SK-N-MC (cell line): Measurements from ENCODE around the gene NINL.

ENCODE experiments used
- DNase-seq: peaks from one replicate; pipeline ENCODE4 v3.0.0-alpha.2; 2011; ENCODE audit warnings: low read depth, low spot score
- H3K27ac ChIP-seq: fragments of 200-600 bp; sonication (generic); 2 replicates; pipeline ENCODE4 v1.5.1; 2016; ENCODE audit warnings: mixed run types
- H3K36me3 ChIP-seq: fragments of 200-600 bp; sonication (generic); 2 replicates; pipeline ENCODE4 v1.6.1; 2017; ENCODE audit warnings: antibody characterized with exemption, low read length, mixed read lengths; ENCODE audit not compliant: insufficient read depth
- H3K4me3 ChIP-seq: fragments of 200-600 bp; sonication (generic); 2 replicates; pipeline ENCODE4 v1.5.1; 2016
- H3K9ac ChIP-seq: fragments of 200-600 bp; sonication (generic); 2 replicates; pipeline ENCODE4 v1.8.0; 2017; ENCODE audit warnings: mixed run types, mixed read lengths; ENCODE audit not compliant: insufficient read length
- H3K9me3 ChIP-seq: fragments of 200-600 bp; sonication (generic); 2 replicates; pipeline ENCODE4 v1.6.1; 2017; ENCODE audit warnings: low read depth, mild to moderate bottlenecking, antibody characterized with exemption, low read length, moderate library complexity, mixed read lengths
- EZH2 ChIP-seq: fragments of 200-600 bp; sonication (generic); IDR thresholded peaks from one replicate; pipeline ENCODE4 v1.6.1; 2017; ENCODE audit warnings: antibody characterized with exemption
- FOXP2 ChIP-seq: optimal IDR thresholded peaks from 2 replicates; pipeline ENCODE3; 2011; ENCODE audit warnings: mild to moderate bottlenecking, moderate library complexity; ENCODE audit not compliant: insufficient read depth; ENCODE audit errors: extremely low read length, control extremely low read depth
- POLR2AphosphoS5 ChIP-seq: IDR thresholded peaks from 2 replicates; pipeline ENCODE4 v1.6.1; 2012; ENCODE audit warnings: mild to moderate bottlenecking, low read depth, low read length, borderline replicate concordance

Gene NINL

GRCh38 chr20:25533920-25534700 is 51.2 kb downstream of the NINL start:
- no peak overlapping the region for H3K4me3 ChIP-seq
- no peak overlapping the region for H3K9ac ChIP-seq
- no peak for DNase-seq
- peaks cover 5% of the 10 kb centered on the region; the same call in 1 of the 2 replicates for H3K36me3 ChIP-seq
- TF ChIP-seq POLR2AphosphoS5 (no peak), EZH2 (no peak), FOXP2 (no peak)
- H3K27ac ChIP-seq, result no peak overlapping the region
- no peaks in the 10 kb centered on the region for H3K9me3 ChIP-seq

DNA sequence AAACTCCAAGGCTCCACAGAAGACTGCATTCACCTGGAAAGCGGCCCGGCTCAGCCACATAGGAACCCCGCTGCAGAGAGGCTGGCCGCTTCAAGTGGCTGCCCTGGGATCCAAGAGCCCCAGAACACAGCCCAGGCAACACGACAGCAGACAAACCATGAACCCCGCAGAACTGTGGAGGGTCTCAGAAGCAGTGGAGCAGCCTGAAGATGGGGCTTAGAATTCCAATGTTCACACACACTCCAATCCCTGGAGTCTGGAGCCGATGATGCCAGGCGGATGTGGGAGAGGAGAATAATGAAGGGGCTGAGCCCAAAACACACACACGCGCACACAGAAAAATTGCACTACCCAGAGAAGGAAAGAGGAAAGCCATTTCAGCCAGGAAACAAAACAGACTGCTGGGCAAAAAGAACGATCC is 52.4 kb downstream of the NINL start:
- no peak overlapping the region for H3K4me3 ChIP-seq
- no peak overlapping the region for H3K27ac ChIP-seq
- DNase-seq, result no peak
- H3K9ac ChIP-seq, result no peak overlapping the region
- H3K36me3 ChIP-seq, result peaks cover 5% of the 10 kb centered on the region; the same call in 1 of the 2 replicates
- TF ChIP-seq EZH2 (no peak), POLR2AphosphoS5 (no peak), FOXP2 (no peak)
- no peaks in the 10 kb centered on the region for H3K9me3 ChIP-seq

- Histone ChIP-seq H3K9ac (no peak overlapping the region), H3K27ac (no peak overlapping the region), H3K4me3 (no peak overlapping the region), H3K9me3 (no peaks in the 10 kb centered on the region), H3K36me3 (0 out of 2 replicates have a peak, but pooled peaks cover 5% of the 10 kb centered on the region)
- TF ChIP-seq POLR2AphosphoS5 (no peak), FOXP2 (no peak), EZH2 (no peak)
- DNase-seq, result no peak
Measured at GRCh38 chr20:25532015-25532751, 53.1 kb downstream of the NINL start.

DNA sequence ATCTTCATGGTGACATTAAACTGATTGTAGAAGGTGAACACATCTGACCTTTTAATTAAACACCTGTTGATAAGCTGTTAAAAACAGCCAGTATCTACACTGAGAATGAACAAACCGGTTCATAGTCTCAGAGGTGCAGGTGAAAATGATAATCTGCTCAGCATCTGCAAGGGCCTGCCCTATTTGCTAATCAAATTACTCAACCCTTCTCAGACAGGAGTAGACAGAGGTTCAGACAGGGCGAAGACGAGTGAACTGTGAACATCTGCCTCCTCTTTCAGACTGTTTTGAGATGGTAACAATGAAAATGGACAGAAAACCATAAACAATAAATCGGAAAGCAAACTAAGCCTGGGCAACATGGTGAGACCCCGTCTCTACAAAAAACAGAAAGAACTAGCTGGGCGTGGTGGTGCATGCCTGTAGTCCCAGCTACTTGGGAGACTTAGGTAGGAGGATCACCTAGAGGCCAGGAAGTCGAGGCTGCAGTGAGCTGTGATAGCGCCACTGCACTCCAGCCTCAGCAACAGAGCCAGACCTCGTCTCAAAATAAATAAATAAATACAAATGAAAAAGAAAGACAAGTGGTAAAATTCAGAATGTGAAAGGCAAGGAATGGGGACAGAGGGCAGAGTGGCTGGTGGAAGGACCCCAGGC is 55.9 kb downstream of the NINL start:
- no peaks in the 10 kb centered on the region for H3K9me3 ChIP-seq
- no peak for TF ChIP-seq POLR2AphosphoS5
- no peak for TF ChIP-seq EZH2
- TF ChIP-seq FOXP2, result no peak
- no peak overlapping the region for H3K27ac ChIP-seq
- H3K36me3 ChIP-seq, result peaks cover 23% of the 10 kb centered on the region
- H3K4me3 ChIP-seq, result no peak overlapping the region
- DNase-seq, result no peak
- H3K9ac ChIP-seq, result no peak overlapping the region

DNA sequence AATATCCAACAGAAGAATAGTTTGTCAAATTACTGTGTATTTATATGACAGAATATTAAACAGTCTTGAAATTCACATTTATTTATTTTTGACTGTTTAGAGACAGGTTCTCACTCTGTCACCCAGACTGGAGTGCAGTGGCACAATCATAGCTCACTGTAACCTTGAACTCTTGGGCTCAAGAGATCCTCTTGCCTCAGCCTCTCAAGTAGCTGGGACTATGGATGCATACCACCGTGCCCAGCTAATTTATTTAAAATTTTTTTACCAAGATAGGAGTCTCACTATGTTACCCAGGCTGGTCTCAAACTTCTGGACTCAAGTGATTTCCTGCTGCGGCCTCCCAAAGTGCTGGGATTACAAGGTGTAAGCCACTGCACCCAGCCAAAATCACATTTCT is 57.4 kb downstream of the NINL start:
- Histone ChIP-seq H3K4me3 (no peak overlapping the region), H3K9me3 (no peaks in the 10 kb centered on the region), H3K9ac (no peak overlapping the region), H3K27ac (no peak overlapping the region), H3K36me3 (peaks cover 34% of the 10 kb centered on the region)
- TF ChIP-seq EZH2, result no peak
- no peak for TF ChIP-seq FOXP2
- TF ChIP-seq POLR2AphosphoS5, result no peak
- no peak for DNase-seq

DNA sequence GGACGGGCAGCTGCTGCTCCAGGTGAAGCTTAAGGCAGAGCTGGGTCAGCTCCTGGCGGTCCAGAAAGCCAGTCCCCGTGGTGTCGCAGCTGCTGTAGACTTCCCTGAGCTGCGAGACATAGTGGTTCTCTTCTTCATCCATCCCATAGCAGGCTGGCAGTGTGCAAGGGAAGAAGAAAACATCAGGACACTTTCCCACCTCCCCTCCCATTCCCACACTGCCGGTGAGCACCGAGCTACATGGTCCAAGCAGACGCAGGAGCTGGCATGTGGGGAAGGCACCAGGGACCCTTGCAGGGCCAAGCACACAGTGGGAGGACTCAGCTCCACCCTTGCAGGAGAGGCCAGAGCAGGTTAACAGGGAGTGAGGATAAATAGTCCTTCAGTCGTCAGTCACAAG is 58.9 kb downstream of the NINL start:
- no peaks in the 10 kb centered on the region for H3K9me3 ChIP-seq
- H3K4me3 ChIP-seq, result no peak overlapping the region
- H3K9ac ChIP-seq, result no peak overlapping the region
- TF ChIP-seq FOXP2 (no peak), POLR2AphosphoS5 (no peak), EZH2 (no peak)
- peaks cover 49% of the 10 kb centered on the region for H3K36me3 ChIP-seq
- no peak for DNase-seq
- no peak overlapping the region for H3K27ac ChIP-seq

GRCh38 chr20:25525867-25526266 is 59.5 kb downstream of the NINL start:
- Histone ChIP-seq H3K9me3 (peaks cover 5% of the 10 kb centered on the region; the same call in 1 of the 2 replicates), H3K36me3 (peaks cover 55% of the 10 kb centered on the region), H3K9ac (no peak overlapping the region), H3K4me3 (no peak overlapping the region), H3K27ac (no peak overlapping the region)
- TF ChIP-seq POLR2AphosphoS5 (no peak), EZH2 (no peak), FOXP2 (no peak)
- DNase-seq, result no peak

GRCh38 chr20:25525295-25525694 is 60.0 kb downstream of the NINL start:
- TF ChIP-seq POLR2AphosphoS5 (no peak), FOXP2 (no peak)
- Histone ChIP-seq H3K4me3 (no peak overlapping the region), H3K9me3 (peaks cover 8% of the 10 kb centered on the region; the same call in 1 of the 2 replicates), H3K36me3 (peaks cover 61% of the 10 kb centered on the region), H3K27ac (no peak overlapping the region), H3K9ac (no peak overlapping the region)
- DNase-seq, result no peak
